GM18909 (cell line): ENCODE measurements around the gene DAZAP1.

Experiments
- ATAC-seq: cut with Tn5 transposase; IDR thresholded peaks from one replicate; pipeline ENCODE4 v1.9.1; 2021; ENCODE audit warnings: mild to moderate bottlenecking; ENCODE audit not compliant: unreplicated experiment, poor library complexity

DAZAP1 gene

GRCh38 chr19:1483131-1483978 is 76.0 kb downstream of the DAZAP1 start:
- no peak for ATAC-seq

- ATAC-seq, result no peak
These were observed 76.6 kb downstream of the DAZAP1 start for GRCh38 chr19:1483979-1484428.
